ENCODE data around the gene BICD2.

Gene BICD2

GRCh38 chr9:92749071-92749933, 15.3 kb downstream of the BICD2 start:
- Histone ChIP-seq H2AFZ (ENCODE audit: low read depth, low read length) (no peak overlapping the region), H3K36me3 (ENCODE audit: insufficient read depth, low read length) (no peaks in the 10 kb centered on the region), H3K4me3 (ENCODE audit: low read depth in 1 of 2, low read length in 2 of 2) (no peak overlapping the region), H4K20me1 (ENCODE audit: insufficient read depth, low read length) (peaks cover 69% of the 10 kb centered on the region), H3K4me2 (ENCODE audit: insufficient read depth, low read length) (no peak overlapping the region), H3K27ac (ENCODE audit: low read length) (no peak overlapping the region), H3K4me1 (ENCODE audit: insufficient read depth, low read length) (peaks cover 10% of the 10 kb centered on the region), H3K9ac (ENCODE audit: low read depth, low read length) (no peak overlapping the region), H3K79me2 (ENCODE audit: insufficient read depth, low read length) (peaks cover 95% of the 10 kb centered on the region), H3K27me3 (ENCODE audit: insufficient read depth, low read length, poor library complexity) (no peaks in the 10 kb centered on the region), H3K9me3 (ENCODE audit: insufficient read depth, low read length, severe bottlenecking) (no peaks in the 10 kb centered on the region)
- no peak for ATAC-seq (ENCODE audit: insufficient read depth, low read depth)
- DNase-seq = no peak
- TF ChIP-seq CTCF (IDR thresholded peaks at IDR 0.05; ENCODE audit: borderline replicate concordance, extremely low read depth, low read length, poor library complexity, severe bottlenecking) (no peak), EZH2 (IDR thresholded peaks at IDR 0.05; ENCODE audit: borderline replicate concordance, low read depth, low read length, severe bottlenecking) (no peak)

- H3K27ac ChIP-seq (ENCODE audit: low read length) = no peak overlapping the region
Measured at GRCh38 chr9:92748233-92748497, 16.5 kb downstream of the BICD2 start.

GRCh38 chr9:92747459-92748232, 17.0 kb downstream of the BICD2 start:
- no peak overlapping the region for H3K9ac ChIP-seq (ENCODE audit: low read depth, low read length)
- TF ChIP-seq EZH2 (IDR thresholded peaks at IDR 0.05; ENCODE audit: borderline replicate concordance, low read depth, low read length, severe bottlenecking) = no peak
- TF ChIP-seq CTCF (IDR thresholded peaks at IDR 0.05; ENCODE audit: borderline replicate concordance, extremely low read depth, low read length, poor library complexity, severe bottlenecking) = no peak

More at GRCh38 chr9:92748233-92748497, 16.5 kb downstream of the BICD2 start:
- no peak overlapping the region for H3K4me2 ChIP-seq (ENCODE audit: insufficient read depth, low read length)
- no peaks in the 10 kb centered on the region for H3K9me3 ChIP-seq (ENCODE audit: insufficient read depth, low read length, severe bottlenecking)
- peaks cover 76% of the 10 kb centered on the region for H4K20me1 ChIP-seq (ENCODE audit: insufficient read depth, low read length)
- H3K36me3 ChIP-seq (ENCODE audit: insufficient read depth, low read length) = no peaks in the 10 kb centered on the region
- TF ChIP-seq CTCF (IDR thresholded peaks at IDR 0.05; ENCODE audit: borderline replicate concordance, extremely low read depth, low read length, poor library complexity, severe bottlenecking) (no peak), EZH2 (IDR thresholded peaks at IDR 0.05; ENCODE audit: borderline replicate concordance, low read depth, low read length, severe bottlenecking) (no peak)
- H3K9ac ChIP-seq (ENCODE audit: low read depth, low read length) = no peak overlapping the region
- H3K4me1 ChIP-seq (ENCODE audit: insufficient read depth, low read length) = peaks cover 10% of the 10 kb centered on the region
- H3K27me3 ChIP-seq (ENCODE audit: insufficient read depth, low read length, poor library complexity) = no peaks in the 10 kb centered on the region
- H3K79me2 ChIP-seq (ENCODE audit: insufficient read depth, low read length) = peaks cover 97% of the 10 kb centered on the region
- no peak for ATAC-seq (ENCODE audit: insufficient read depth, low read depth)
- DNase-seq = no peak
- H2AFZ ChIP-seq (ENCODE audit: low read depth, low read length) = no peak overlapping the region
- no peak overlapping the region for H3K4me3 ChIP-seq (ENCODE audit: low read depth in 1 of 2, low read length in 2 of 2)

More at GRCh38 chr9:92747459-92748232, 17.0 kb downstream of the BICD2 start:
- Histone ChIP-seq H2AFZ (ENCODE audit: low read depth, low read length) (no peak overlapping the region), H3K4me2 (ENCODE audit: insufficient read depth, low read length) (no peak overlapping the region), H3K36me3 (ENCODE audit: insufficient read depth, low read length) (no peaks in the 10 kb centered on the region), H4K20me1 (ENCODE audit: insufficient read depth, low read length) (peaks cover 75% of the 10 kb centered on the region), H3K4me3 (ENCODE audit: low read depth in 1 of 2, low read length in 2 of 2) (no peak overlapping the region), H3K9me3 (ENCODE audit: insufficient read depth, low read length, severe bottlenecking) (no peaks in the 10 kb centered on the region), H3K27ac (ENCODE audit: low read length) (no peak overlapping the region), H3K4me1 (ENCODE audit: insufficient read depth, low read length) (peaks cover 5% of the 10 kb centered on the region), H3K79me2 (ENCODE audit: insufficient read depth, low read length) (peaks cover 97% of the 10 kb centered on the region), H3K27me3 (ENCODE audit: insufficient read depth, low read length, poor library complexity) (no peaks in the 10 kb centered on the region)
- no peak for ATAC-seq (ENCODE audit: insufficient read depth, low read depth)
- no peak for DNase-seq
